ENCODE results near the gene IRS1.
A peak's percentile ranks its signal among the peaks of the same experiment; 100 is the strongest.

The IRS1 gene

GRCh38 chr2:226754821-226755604 is 44.6 kb downstream of the IRS1 start:
- no peak for DNase-seq

GRCh38 chr2:226752887-226753286 is 46.7 kb downstream of the IRS1 start:
- no peak for DNase-seq

GRCh38 chr2:226747288-226747687 is 52.3 kb downstream of the IRS1 start:
- no peak for DNase-seq

- peak; percentile 12 for DNase-seq
Measured at GRCh38 chr2:226746196-226746800, 53.3 kb downstream of the IRS1 start.

- DNase-seq, result no peak
Measured at GRCh38 chr2:226743915-226744314, 55.7 kb downstream of the IRS1 start.

- peak; percentile 98 for DNase-seq
Measured at GRCh38 chr2:226742347-226742746, 57.3 kb downstream of the IRS1 start.

GRCh38 chr2:226740039-226740648 is 59.5 kb downstream of the IRS1 start:
- DNase-seq, result no peak

GRCh38 chr2:226739545-226740030 is 60.0 kb downstream of the IRS1 start:
- DNase-seq, result peak; percentile 42

- DNase-seq, result no peak
Measured at GRCh38 chr2:226738821-226739544, 60.6 kb downstream of the IRS1 start.

- DNase-seq, result no peak
Measured at GRCh38 chr2:226738191-226738820, 61.3 kb downstream of the IRS1 start.

- no peak for DNase-seq
Measured at GRCh38 chr2:226736382-226736781, 63.2 kb downstream of the IRS1 start.

GRCh38 chr2:226733927-226734564 is 65.6 kb downstream of the IRS1 start:
- DNase-seq, result no peak

GRCh38 chr2:226733189-226733858 is 66.3 kb downstream of the IRS1 start:
- no peak for DNase-seq

- DNase-seq, result no peak
Measured at GRCh38 chr2:226732478-226733188, 67.0 kb downstream of the IRS1 start.

GRCh38 chr2:226730481-226730880 is 69.1 kb downstream of the IRS1 start:
- DNase-seq, result peak; percentile 70

- no peak for DNase-seq
Measured at GRCh38 chr2:226728996-226729395, 70.6 kb downstream of the IRS1 start.

- no peak for DNase-seq
Measured at GRCh38 chr2:226727251-226727650, 72.4 kb downstream of the IRS1 start.

- no peak for DNase-seq
Measured at GRCh38 chr2:226726546-226726945, 73.1 kb downstream of the IRS1 start.

- no peak for DNase-seq
Measured at GRCh38 chr2:226725126-226725860, 74.3 kb downstream of the IRS1 start.

GRCh38 chr2:226721541-226721940 is 78.1 kb downstream of the IRS1 start:
- peak; percentile 41 for DNase-seq

Data from NCI-H446 treated with DMSO at 0.1 percent for 48 hours (cell line).